Thyroid gland (tissue), 4 donors: ENCODE measurements around the gene SLC66A1.

ENCODE experiments used
- POLR2A ChIP-seq, 2 donors: fragments of 450-650 bp; IDR thresholded peaks; one replicate each; pipeline ENCODE4 v1.6.1; 2017; ENCODE audit warnings: antibody characterized with exemption in 2 of 2, mild to moderate bottlenecking in 2 of 2, moderate library complexity in 1 of 2
- TF ChIP-seq, protein P1 (sequence below), 6 experiments: fragments of 200-600 bp in 3 of 6; fragments of 450-650 bp in 3 of 6; sonication (generic) in 3 of 6; IDR thresholded peaks; one replicate each; pipeline ENCODE4 v1.5.1; 2016 to 2019; ENCODE audit warnings: antibody characterized with exemption in 6 of 6, mild to moderate bottlenecking in 2 of 6, inconsistent platforms in 1 of 6, moderate library complexity in 1 of 6

DNA sequence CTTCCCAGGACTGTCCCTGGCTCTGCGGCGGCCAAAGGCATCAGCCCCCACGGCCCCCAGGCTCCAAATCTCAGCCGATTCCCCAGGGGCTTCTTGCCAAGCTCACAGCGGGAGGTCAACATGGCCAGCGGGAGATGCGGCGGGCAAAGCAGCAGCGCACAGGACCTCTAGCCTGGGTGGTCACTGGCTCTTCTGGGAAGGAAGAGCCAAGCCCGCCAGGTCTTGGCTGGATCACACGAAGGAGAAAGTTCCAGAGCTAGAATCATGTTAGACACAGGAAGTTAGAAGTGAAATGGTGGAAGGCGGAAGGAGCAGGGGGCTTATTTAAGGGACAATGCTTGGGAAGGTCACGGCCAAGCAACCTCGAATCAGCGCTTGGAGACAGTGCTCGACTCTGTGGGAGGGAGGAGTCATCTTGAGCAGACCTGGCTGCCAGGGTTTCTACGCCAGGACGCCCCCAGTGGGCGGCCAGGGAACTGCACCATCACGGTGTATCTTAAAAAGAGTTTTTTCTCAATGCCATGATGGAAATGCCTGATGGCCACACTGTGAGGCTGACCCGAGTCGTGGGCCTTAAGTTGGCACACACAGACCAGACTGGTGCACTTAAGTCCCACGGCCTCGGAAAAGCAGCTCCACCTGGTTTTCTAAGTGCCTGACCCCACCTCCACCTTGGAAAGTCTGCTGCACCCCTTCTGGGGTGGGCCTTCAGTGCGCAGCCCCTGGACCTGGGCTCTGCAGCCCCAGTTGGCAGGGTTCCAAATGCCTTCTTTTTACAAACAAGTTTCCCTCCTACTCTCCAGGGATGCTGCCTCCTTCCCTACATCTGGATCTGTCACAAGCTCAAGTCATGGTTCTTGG is 29.3 kb downstream of the SLC66A1 start:
- TF ChIP-seq, protein P1, sequence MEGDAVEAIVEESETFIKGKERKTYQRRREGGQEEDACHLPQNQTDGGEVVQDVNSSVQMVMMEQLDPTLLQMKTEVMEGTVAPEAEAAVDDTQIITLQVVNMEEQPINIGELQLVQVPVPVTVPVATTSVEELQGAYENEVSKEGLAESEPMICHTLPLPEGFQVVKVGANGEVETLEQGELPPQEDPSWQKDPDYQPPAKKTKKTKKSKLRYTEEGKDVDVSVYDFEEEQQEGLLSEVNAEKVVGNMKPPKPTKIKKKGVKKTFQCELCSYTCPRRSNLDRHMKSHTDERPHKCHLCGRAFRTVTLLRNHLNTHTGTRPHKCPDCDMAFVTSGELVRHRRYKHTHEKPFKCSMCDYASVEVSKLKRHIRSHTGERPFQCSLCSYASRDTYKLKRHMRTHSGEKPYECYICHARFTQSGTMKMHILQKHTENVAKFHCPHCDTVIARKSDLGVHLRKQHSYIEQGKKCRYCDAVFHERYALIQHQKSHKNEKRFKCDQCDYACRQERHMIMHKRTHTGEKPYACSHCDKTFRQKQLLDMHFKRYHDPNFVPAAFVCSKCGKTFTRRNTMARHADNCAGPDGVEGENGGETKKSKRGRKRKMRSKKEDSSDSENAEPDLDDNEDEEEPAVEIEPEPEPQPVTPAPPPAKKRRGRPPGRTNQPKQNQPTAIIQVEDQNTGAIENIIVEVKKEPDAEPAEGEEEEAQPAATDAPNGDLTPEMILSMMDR (IDR thresholded peaks at IDR 0.05) = peak; percentile 67 to 93 (median 80)
- no peak for TF ChIP-seq POLR2A (IDR thresholded peaks at IDR 0.05)
